Activated CD4-positive, alpha-beta T cell treated with anti-CD3 and anti-CD28 coated beads, Interleukin-2, amount 10 ng/mL, durations not matched to agents 7 days and 5 days (primary cell): ENCODE measurements around the gene LTB4R2. TPM values are rescaled to one million over a fixed set of nuclear protein-coding genes. Genes with fewer than 3 reads are reported as not detected.

Experiments
- CTCF ChIA-PET: fragments of 350-600 bp; sonication (Branson Sonifier 250); formaldehyde crosslinking; loops from one replicate; lab custom pipeline; 2021; ENCODE audit warnings: antibody characterized with exemption; lab: Charles Lee
- POLR2A ChIA-PET: fragments of 350-600 bp; sonication (Branson Sonifier 250); formaldehyde crosslinking; loops from one replicate; lab custom pipeline; 2021; ENCODE audit warnings: antibody characterized with exemption; lab: Charles Lee
- DNase-seq: peaks from one replicate; pipeline ENCODE4 v3.0.0-alpha.2; 2020
- H3K27ac Mint-ChIP-seq: one replicate; pipeline ENCODE4 v1.8.0; 2021; ENCODE audit warnings: mild to moderate bottlenecking, moderate library complexity, mixed read lengths
- H3K27me3 Mint-ChIP-seq: one replicate; pipeline ENCODE4 v1.8.0; 2021; ENCODE audit warnings: mixed read lengths
- H3K36me3 Mint-ChIP-seq: one replicate; pipeline ENCODE4 v1.8.0; 2021; ENCODE audit warnings: low read depth, mixed read lengths
- H3K4me1 Mint-ChIP-seq: one replicate; pipeline ENCODE4 v1.8.0; 2021; ENCODE audit warnings: mixed read lengths
- H3K4me3 Mint-ChIP-seq: one replicate; pipeline ENCODE4 v1.8.0; 2021; ENCODE audit warnings: mild to moderate bottlenecking, moderate library complexity, mixed read lengths
- H3K9me3 Mint-ChIP-seq: one replicate; pipeline ENCODE4 v1.8.0; 2021; ENCODE audit warnings: mixed read lengths
- total RNA-seq, 2 experiments: library from RNA; stranded (reverse); gene quantifications; one replicate each; pipeline ENCODE4 v1.2.3, GENCODE V29; 2021

The LTB4R2 gene
- total RNA-seq, 2 experiments from 2014 or later: 18.6 to 21.7 TPM

- Mint-ChIP-seq H3K27me3 (peaks cover 3% of the 10 kb centered on the region), H3K4me1 (peaks cover 43% of the 10 kb centered on the region), H3K36me3 (peaks cover 3% of the 10 kb centered on the region), H3K9me3 (no peaks in the 10 kb centered on the region), H3K4me3 (no peak overlapping the region), H3K27ac (peak overlapping the region; percentile 75)
- DNase-seq: peak; percentile 47
- POLR2A ChIA-PET: no interaction called here
- CTCF ChIA-PET: interaction anchor here (1.0 to 5.2 kb wide), 7 partner anchors 9 to 41 kb away, joined by 3 to 37 read pairs (median 17); partner anchors contain the start of genes CIDEB, DHRS1, NOP9 and RABGGTA
Measured at GRCh38 chr14:24279301-24280186, 30.4 kb upstream of the LTB4R2 start.

- Mint-ChIP-seq H3K9me3 (no peaks in the 10 kb centered on the region), H3K36me3 (peaks cover 3% of the 10 kb centered on the region), H3K27ac (no peak overlapping the region), H3K4me1 (peaks cover 37% of the 10 kb centered on the region), H3K27me3 (peaks cover 3% of the 10 kb centered on the region), H3K4me3 (no peak overlapping the region)
- ChIA-PET CTCF (interaction anchor here (0.6 to 5.2 kb wide), 9 partner anchors 10 to 66 kb away, joined by 3 to 37 read pairs (median 5); partner anchors contain the start of genes DHRS1, NOP9, RABGGTA and TINF2), POLR2A (no interaction called here)
- no peak for DNase-seq
Measured at GRCh38 chr14:24280797-24281460, 29.0 kb upstream of the LTB4R2 start.

DNA sequence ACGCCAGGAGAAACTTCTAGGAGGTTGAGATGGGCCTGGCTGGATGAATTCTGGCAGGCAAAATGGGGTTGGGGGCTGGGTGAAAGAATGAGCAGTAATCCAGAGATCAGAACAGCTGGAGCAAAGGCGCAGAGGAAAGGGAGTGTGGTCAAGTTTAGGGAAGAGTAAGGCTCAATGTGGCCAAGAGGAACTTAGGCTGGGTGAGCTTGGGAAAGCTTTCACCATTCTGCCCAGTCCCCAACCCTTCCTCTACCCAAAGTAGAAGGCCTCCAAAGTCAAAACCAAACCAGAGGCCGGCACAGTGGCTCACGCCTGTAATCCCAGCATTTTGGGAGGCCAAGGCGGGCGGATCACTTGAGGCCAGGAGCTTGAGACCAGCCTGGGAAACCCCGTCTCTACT lies 28.3 kb upstream of the LTB4R2 start:
- Mint-ChIP-seq H3K27me3 (peaks cover 5% of the 10 kb centered on the region), H3K36me3 (peaks cover 3% of the 10 kb centered on the region), H3K27ac (no peak overlapping the region), H3K4me1 (peaks cover 36% of the 10 kb centered on the region), H3K9me3 (no peaks in the 10 kb centered on the region), H3K4me3 (no peak overlapping the region)
- ChIA-PET POLR2A (no interaction called here), CTCF (interaction anchor here (0.6 to 5.2 kb wide), 5 partner anchors 9 to 730 kb away, joined by 3 to 37 read pairs (median 22); partner anchors contain the start of genes RABGGTA, TINF2 and ZFHX2)
- no peak for DNase-seq

DNA sequence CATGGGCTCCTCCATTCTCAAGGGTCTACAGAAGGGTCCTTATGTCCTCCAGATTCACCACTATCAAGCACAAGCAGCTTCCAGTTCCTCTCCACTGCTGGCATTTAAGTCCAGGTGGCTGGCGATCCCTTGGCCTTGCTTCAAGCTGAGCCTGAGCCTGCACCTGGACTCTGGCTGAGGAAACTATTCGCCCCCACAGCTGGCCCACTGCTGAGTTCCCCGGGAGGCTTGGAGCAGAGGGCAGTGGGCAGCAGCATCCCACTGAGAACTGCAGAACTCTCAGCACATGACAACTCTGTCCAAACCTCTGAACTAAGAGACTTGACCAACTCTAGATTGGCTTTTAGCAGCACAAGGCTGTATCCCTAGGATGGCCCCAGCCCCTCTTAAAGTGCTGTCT lies 27.2 kb upstream of the LTB4R2 start:
- no peak for DNase-seq
- H3K27ac Mint-ChIP-seq: no peak overlapping the region
- peaks cover 30% of the 10 kb centered on the region for H3K4me1 Mint-ChIP-seq
- ChIA-PET POLR2A (no interaction called here), CTCF (interaction anchor here (0.6 to 5.2 kb wide), 7 partner anchors 10 to 905 kb away, joined by 3 to 31 read pairs (median 6); partner anchors contain the start of genes RABGGTA and TINF2)
- no peaks in the 10 kb centered on the region for H3K9me3 Mint-ChIP-seq
- no peak overlapping the region for H3K4me3 Mint-ChIP-seq
- H3K36me3 Mint-ChIP-seq: no peaks in the 10 kb centered on the region
- H3K27me3 Mint-ChIP-seq: peaks cover 5% of the 10 kb centered on the region

DNA sequence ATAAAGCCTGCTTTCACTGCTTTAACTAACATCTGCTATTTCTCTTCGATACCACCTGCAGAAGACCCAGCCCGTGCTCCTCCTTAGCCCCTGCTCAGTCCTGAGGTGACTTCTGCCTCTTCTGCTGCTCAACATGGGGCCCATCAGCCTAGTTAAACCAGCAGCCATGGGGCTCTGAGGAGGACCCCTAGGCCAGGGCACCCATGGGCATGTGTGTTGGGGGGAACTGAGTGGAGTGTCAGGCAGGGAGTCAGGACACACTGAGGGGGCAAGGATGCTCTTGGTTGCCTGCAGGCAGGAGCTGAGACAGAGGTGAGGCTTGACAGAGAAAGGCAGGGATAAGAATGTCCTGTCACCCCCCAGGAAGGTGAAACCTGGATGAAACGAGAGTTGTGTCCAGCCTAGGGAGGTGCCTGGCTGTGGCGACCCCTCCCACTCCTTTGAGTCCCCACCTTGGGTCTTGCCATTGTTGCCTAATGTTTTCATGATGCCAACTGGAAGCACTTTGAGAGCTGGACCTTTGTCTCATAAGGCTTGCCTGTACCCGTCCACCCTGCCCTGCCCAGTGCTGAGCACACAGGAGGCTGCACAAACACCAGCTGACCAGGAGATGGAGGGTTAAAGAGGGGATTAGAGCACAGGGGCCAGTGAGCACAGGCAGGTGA lies 26.0 kb upstream of the LTB4R2 start:
- ChIA-PET CTCF (interaction anchor here (0.6 to 3.4 kb wide), 7 partner anchors 8 to 147 kb away, joined by 3 to 23 read pairs (median 3); partner anchors contain the start of genes RABGGTA and TINF2), POLR2A (no interaction called here)
- Mint-ChIP-seq H3K36me3 (peaks cover 1% of the 10 kb centered on the region), H3K9me3 (no peaks in the 10 kb centered on the region), H3K4me3 (no peak overlapping the region), H3K27me3 (peaks cover 5% of the 10 kb centered on the region), H3K27ac (no peak overlapping the region), H3K4me1 (peaks cover 24% of the 10 kb centered on the region)
- no peak for DNase-seq

GRCh38 chr14:24284501-24285035 lies 25.4 kb upstream of the LTB4R2 start:
- H3K4me3 Mint-ChIP-seq: no peak overlapping the region
- H3K4me1 Mint-ChIP-seq: peaks cover 22% of the 10 kb centered on the region
- POLR2A ChIA-PET: no interaction called here
- CTCF ChIA-PET: interaction anchor here (1.5 to 3.4 kb wide), 3 partner anchors 14 to 50 kb away, joined by 3 to 23 read pairs (median 4); partner anchors contain the start of gene RABGGTA
- DNase-seq: no peak
- no peaks in the 10 kb centered on the region for H3K9me3 Mint-ChIP-seq
- peaks cover 1% of the 10 kb centered on the region for H3K36me3 Mint-ChIP-seq
- peaks cover 5% of the 10 kb centered on the region for H3K27me3 Mint-ChIP-seq
- no peak overlapping the region for H3K27ac Mint-ChIP-seq

GRCh38 chr14:24285351-24285750 lies 24.6 kb upstream of the LTB4R2 start:
- Mint-ChIP-seq H3K4me3 (no peak overlapping the region), H3K36me3 (peaks cover 7% of the 10 kb centered on the region), H3K27me3 (peaks cover 5% of the 10 kb centered on the region), H3K4me1 (peaks cover 23% of the 10 kb centered on the region), H3K9me3 (no peaks in the 10 kb centered on the region), H3K27ac (no peak overlapping the region)
- CTCF ChIA-PET: interaction anchor here (1.8 to 3.4 kb wide), 3 partner anchors 12 to 20 kb away, joined by 4 to 23 read pairs (median 11); partner anchors contain the start of gene RABGGTA
- no peak for DNase-seq
- POLR2A ChIA-PET: no interaction called here

DNA sequence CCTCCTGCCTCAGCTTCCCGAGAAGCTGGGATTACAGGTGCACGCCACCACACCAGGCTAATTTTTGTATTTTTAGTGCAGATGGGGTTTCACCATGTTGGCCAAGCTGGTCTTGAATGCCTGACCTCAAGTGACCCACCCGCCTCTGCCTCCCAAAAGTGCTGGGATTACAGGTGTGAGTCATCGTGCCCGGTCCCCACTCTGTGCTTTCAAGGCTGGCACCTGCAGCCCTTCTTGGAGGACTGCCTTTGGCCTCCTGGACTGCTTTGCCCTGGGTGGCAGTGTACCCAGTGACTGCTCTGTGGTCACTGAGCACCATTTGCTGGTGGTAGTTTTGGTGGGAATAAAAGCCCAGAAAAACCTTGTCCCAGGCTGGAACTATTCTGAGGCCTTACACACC lies 22.9 kb upstream of the LTB4R2 start:
- DNase-seq: no peak
- H3K27me3 Mint-ChIP-seq: peaks cover 2% of the 10 kb centered on the region
- H3K4me1 Mint-ChIP-seq: peaks cover 27% of the 10 kb centered on the region
- no peak overlapping the region for H3K4me3 Mint-ChIP-seq
- ChIA-PET POLR2A (no interaction called here), CTCF (interaction anchor here (1.0 to 2.9 kb wide), 3 partner anchors 10 to 49 kb away, joined by 3 to 11 read pairs (median 5); partner anchors contain the start of gene CIDEB)
- peaks cover 20% of the 10 kb centered on the region for H3K36me3 Mint-ChIP-seq
- no peaks in the 10 kb centered on the region for H3K9me3 Mint-ChIP-seq
- H3K27ac Mint-ChIP-seq: no peak overlapping the region

DNA sequence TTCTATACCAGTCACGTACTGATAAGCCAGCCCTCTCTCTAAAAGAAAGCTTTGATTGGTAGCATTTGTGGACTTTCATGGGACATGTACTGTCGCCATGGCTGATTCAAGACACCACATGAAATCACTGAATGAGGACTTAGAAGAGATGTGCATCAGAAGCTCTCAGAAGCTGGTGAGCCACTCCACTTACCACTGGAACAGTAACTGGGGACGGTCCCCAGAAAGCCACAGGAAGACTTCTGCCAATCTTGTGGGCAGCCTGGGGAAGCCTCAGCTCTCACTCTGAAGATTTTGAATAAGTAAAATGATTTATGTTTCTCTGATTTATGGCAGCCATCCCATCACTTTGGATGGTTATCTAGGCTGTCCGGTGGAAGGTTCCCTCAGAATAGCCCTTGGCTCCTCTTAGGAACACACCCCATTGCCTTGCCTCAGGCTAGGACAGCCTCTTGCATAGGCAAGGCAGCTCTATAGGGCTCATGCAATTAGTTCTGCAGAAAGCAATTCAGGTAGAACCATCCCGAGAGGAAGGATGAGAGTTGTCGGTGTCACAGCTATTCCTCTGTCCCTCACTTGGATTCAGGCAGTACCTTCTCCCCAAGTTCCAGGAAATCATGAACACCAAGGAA lies 20.2 kb upstream of the LTB4R2 start:
- Mint-ChIP-seq H3K4me1 (peaks cover 27% of the 10 kb centered on the region), H3K36me3 (peaks cover 25% of the 10 kb centered on the region), H3K4me3 (no peak overlapping the region), H3K9me3 (no peaks in the 10 kb centered on the region), H3K27me3 (peaks cover 2% of the 10 kb centered on the region), H3K27ac (no peak overlapping the region)
- peak; percentile 50 for DNase-seq
- ChIA-PET POLR2A (interaction anchor here (0.7 to 1.2 kb wide), 3 partner anchors 15 to 44 kb away, joined by 3 read pairs; partner anchors contain the start of gene RABGGTA), CTCF (interaction anchor here (0.9 to 5.2 kb wide), 14 partner anchors 9 to 199 kb away, joined by 3 to 41 read pairs (median 4); partner anchors contain the start of genes CIDEB, LTB4R, LTB4R2 and RABGGTA)

GRCh38 chr14:24290746-24291145 lies 19.2 kb upstream of the LTB4R2 start:
- Mint-ChIP-seq H3K27me3 (peaks cover 2% of the 10 kb centered on the region), H3K9me3 (no peaks in the 10 kb centered on the region), H3K27ac (no peak overlapping the region), H3K4me1 (peaks cover 28% of the 10 kb centered on the region), H3K4me3 (no peak overlapping the region), H3K36me3 (peaks cover 27% of the 10 kb centered on the region)
- ChIA-PET POLR2A (interaction anchor here (0.9 kb wide), 1 partner anchor 16 kb away, joined by 3 read pairs; no protein-coding TSS in a partner anchor), CTCF (interaction anchor here (0.9 to 5.2 kb wide), 11 partner anchors 8 to 200 kb away, joined by 3 to 41 read pairs (median 6); partner anchors contain the start of genes CIDEB, LTB4R, LTB4R2 and RABGGTA)
- no peak for DNase-seq

DNA sequence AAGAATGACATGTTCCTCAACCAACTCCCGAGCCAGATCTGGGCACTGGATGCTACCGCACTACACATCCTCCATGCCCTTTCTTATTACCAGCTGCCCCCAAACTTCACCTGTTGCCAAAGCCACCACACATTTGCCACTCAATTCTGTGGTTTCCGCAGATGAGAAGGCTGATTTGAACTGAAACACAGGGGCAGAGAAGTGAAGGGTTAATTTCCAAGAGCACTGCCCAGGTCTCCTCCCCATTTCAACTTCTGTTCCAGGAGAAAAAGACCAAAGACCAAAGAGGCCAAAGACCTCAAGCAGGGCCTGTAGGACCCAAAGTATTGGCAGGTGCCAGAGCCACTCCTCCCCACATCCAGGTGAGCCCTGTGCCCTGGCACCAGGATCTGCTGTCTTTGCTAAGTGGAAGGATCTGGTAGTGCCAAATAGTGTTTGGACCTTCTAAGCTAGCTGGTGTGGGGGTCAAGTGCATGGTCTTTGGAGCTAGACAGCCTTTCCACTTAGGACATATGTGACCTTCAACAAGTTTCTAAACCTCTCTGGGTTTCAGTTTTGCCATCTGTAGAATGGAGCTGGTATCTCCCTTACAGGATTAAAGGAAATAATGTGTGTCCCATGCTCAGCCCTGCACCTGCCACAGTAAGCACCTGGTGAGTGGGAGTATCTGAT lies 18.4 kb upstream of the LTB4R2 start:
- Mint-ChIP-seq H3K36me3 (peaks cover 36% of the 10 kb centered on the region), H3K4me3 (no peak overlapping the region), H3K9me3 (no peaks in the 10 kb centered on the region), H3K4me1 (peaks cover 37% of the 10 kb centered on the region), H3K27me3 (no peaks in the 10 kb centered on the region), H3K27ac (no peak overlapping the region)
- ChIA-PET POLR2A (no interaction called here), CTCF (interaction anchor here (1.4 to 5.2 kb wide), 9 partner anchors 8 to 49 kb away, joined by 4 to 41 read pairs (median 7); partner anchors contain the start of genes CIDEB, LTB4R, LTB4R2 and RABGGTA)
- no peak for DNase-seq
